GM23338 (cell line): Measurements from ENCODE around the gene SHISA2. TPM values are rescaled to one million over a fixed set of nuclear protein-coding genes. Genes with fewer than 3 reads are reported as not detected.

ENCODE experiments used
- ATAC-seq: fragments of 200-7000 bp; cut with Tn5 transposase; 3 replicates; pipeline ENCODE4 v1.9.1; 2020
- DNase-seq: peaks from one replicate; pipeline ENCODE4 v3.0.0-alpha.2; 2015; ENCODE audit warnings: low spot score
- H2AFZ ChIP-seq: fragments of 200-600 bp; sonication (generic); 2 replicates; pipeline ENCODE4 v1.8.0; 2016; ENCODE audit warnings: antibody characterized with exemption, mild to moderate bottlenecking, moderate library complexity
- H3F3A ChIP-seq: fragments of 200-600 bp; sonication (generic); replicated peaks from 2 replicates; pipeline ENCODE4 v1.8.0; 2017; ENCODE audit warnings: antibody characterized with exemption, mixed run types, low read depth
- H3K27ac ChIP-seq: fragments of 200-600 bp; sonication (generic); 2 replicates; pipeline ENCODE4 v1.6.1; 2016; ENCODE audit warnings: low read depth
- H3K27me3 ChIP-seq: fragments of 200-600 bp; sonication (generic); 2 replicates; pipeline ENCODE4 v1.8.0; 2016; ENCODE audit warnings: mild to moderate bottlenecking, mixed run types, moderate library complexity; ENCODE audit not compliant: insufficient read depth
- H3K36me3 ChIP-seq: fragments of 200-600 bp; sonication (generic); 2 replicates; pipeline ENCODE4 v1.8.0; 2016; ENCODE audit warnings: mild to moderate bottlenecking; ENCODE audit not compliant: insufficient read depth
- H3K4me1 ChIP-seq: fragments of 200-600 bp; sonication (generic); 2 replicates; pipeline ENCODE4 v1.8.0; 2016; ENCODE audit warnings: mild to moderate bottlenecking, moderate library complexity; ENCODE audit not compliant: insufficient read depth
- H3K4me2 ChIP-seq: fragments of 200-600 bp; sonication (generic); 2 replicates; pipeline ENCODE4 v1.7.1; 2017; ENCODE audit warnings: mixed run types
- H3K4me3 ChIP-seq: fragments of 200-600 bp; sonication (generic); 2 replicates; pipeline ENCODE4 v1.6.1; 2016; ENCODE audit warnings: mixed run types
- H3K79me2 ChIP-seq: fragments of 200-600 bp; sonication (generic); replicated peaks from 2 replicates; pipeline ENCODE4 v1.8.0; 2017; ENCODE audit warnings: mild to moderate bottlenecking; ENCODE audit not compliant: insufficient read depth
- H3K9me2 ChIP-seq: fragments of 200-600 bp; sonication (generic); 2 replicates; pipeline ENCODE4 v1.8.0; 2017; ENCODE audit not compliant: insufficient read depth
- H4K20me1 ChIP-seq: fragments of 200-600 bp; sonication (generic); replicated peaks from 2 replicates; pipeline ENCODE4 v1.8.0; 2017; ENCODE audit warnings: mild to moderate bottlenecking; ENCODE audit not compliant: insufficient read depth
- H3K27ac Mint-ChIP-seq: 2 replicates; pipeline ENCODE4 v1.8.0; 2020; ENCODE audit warnings: inconsistent platforms, mild to moderate bottlenecking, moderate library complexity, mixed read lengths
- H3K27me3 Mint-ChIP-seq: 3 replicates; pipeline ENCODE4 v1.8.0; 2022; ENCODE audit warnings: low read depth, mild to moderate bottlenecking, moderate library complexity, mixed read lengths, inconsistent platforms; ENCODE audit not compliant: insufficient read depth, poor library complexity
- H3K36me3 Mint-ChIP-seq: 3 replicates; pipeline ENCODE4 v1.8.0; 2021; ENCODE audit warnings: low read depth, mild to moderate bottlenecking, inconsistent platforms, moderate library complexity, mixed read lengths
- H3K4me1 Mint-ChIP-seq: 3 replicates; pipeline ENCODE4 v1.8.0; 2020; ENCODE audit warnings: mild to moderate bottlenecking, inconsistent platforms, mixed read lengths
- H3K4me3 Mint-ChIP-seq: 3 replicates; pipeline ENCODE4 v1.8.0; 2021; ENCODE audit warnings: moderate library complexity, mild to moderate bottlenecking, inconsistent platforms, mixed read lengths
- H3K9me3 Mint-ChIP-seq: 3 replicates; pipeline ENCODE4 v1.8.0; 2020; ENCODE audit warnings: moderate library complexity, mild to moderate bottlenecking, inconsistent platforms, mixed read lengths
- CREB1 ChIP-seq: fragments of 250-450 bp; sonication (Bioruptor Pico); IDR thresholded peaks from 2 replicates; pipeline ENCODE4 v1.5.0; 2020; ENCODE audit warnings: low read depth, mild to moderate bottlenecking, moderate library complexity
- EZH2 ChIP-seq: fragments of 200-600 bp; sonication (generic); IDR thresholded peaks from one replicate; pipeline ENCODE4 v1.8.0; 2017; ENCODE audit warnings: antibody characterized with exemption, mild to moderate bottlenecking, low read depth; ENCODE audit not compliant: unreplicated experiment
- EZH2phosphoT487 ChIP-seq: fragments of 200-600 bp; sonication (generic); IDR thresholded peaks from one replicate; pipeline ENCODE4 v1.8.1; 2018; ENCODE audit warnings: antibody characterized with exemption; ENCODE audit not compliant: unreplicated experiment
- NANOG ChIP-seq: IDR thresholded peaks from 2 replicates; pipeline ENCODE4 v1.6.1; 2016; ENCODE audit warnings: antibody characterized with exemption, borderline replicate concordance
- STAT1 ChIP-seq: IDR thresholded peaks from one replicate; pipeline ENCODE4 v1.6.1; 2016; ENCODE audit warnings: antibody characterized with exemption; ENCODE audit not compliant: unreplicated experiment
- ZNF331 ChIP-seq: fragments of 250-450 bp; sonication (Bioruptor Pico); IDR thresholded peaks from 2 replicates; pipeline ENCODE4 v1.5.0; 2020; ENCODE audit warnings: low read depth, mild to moderate bottlenecking, moderate library complexity
- polyA plus RNA-seq: library from polyadenylated mRNA; unstranded; fragments of >200 nt; fragmentation: Nextera tagmentation; extraction: Ambion mirVana; gene quantifications from 2 replicates; pipeline ENCODE4 v1.2.1, GENCODE V29; 2016
- total RNA-seq: library from RNA; depleted of rRNA; stranded (reverse); fragments of >200 nt; shearing (Covaris generic); gene quantifications from 2 replicates; pipeline ENCODE4 v1.2.3, GENCODE V29; 2014
- TF ChIP-seq, protein P1 (sequence below), 2 experiments: fragments of 200-600 bp in 1 of 2; sonication (generic) in 1 of 2; conservative IDR thresholded peaks; 2 replicates each; pipeline versions ENCODE4 v1.5.1 to v1.6.1; 2016 to 2017; ENCODE audit warnings: antibody characterized with exemption in 2 of 2, low read depth in 2 of 2, mild to moderate bottlenecking in 2 of 2, moderate library complexity in 1 of 2
- TF ChIP-seq, protein P2 (sequence below): IDR thresholded peaks from 2 replicates; pipeline ENCODE4 v1.6.1; 2016; ENCODE audit warnings: antibody characterized with exemption
- TF ChIP-seq, protein P3 (sequence below): IDR thresholded peaks from one replicate; pipeline ENCODE4 v1.6.1; 2018; ENCODE audit warnings: antibody characterized with exemption; ENCODE audit not compliant: unreplicated experiment

The SHISA2 gene
- total and polyA plus RNA-seq, 2 experiments from 2014 or later = 17.9 to 37.4 TPM

DNA sequence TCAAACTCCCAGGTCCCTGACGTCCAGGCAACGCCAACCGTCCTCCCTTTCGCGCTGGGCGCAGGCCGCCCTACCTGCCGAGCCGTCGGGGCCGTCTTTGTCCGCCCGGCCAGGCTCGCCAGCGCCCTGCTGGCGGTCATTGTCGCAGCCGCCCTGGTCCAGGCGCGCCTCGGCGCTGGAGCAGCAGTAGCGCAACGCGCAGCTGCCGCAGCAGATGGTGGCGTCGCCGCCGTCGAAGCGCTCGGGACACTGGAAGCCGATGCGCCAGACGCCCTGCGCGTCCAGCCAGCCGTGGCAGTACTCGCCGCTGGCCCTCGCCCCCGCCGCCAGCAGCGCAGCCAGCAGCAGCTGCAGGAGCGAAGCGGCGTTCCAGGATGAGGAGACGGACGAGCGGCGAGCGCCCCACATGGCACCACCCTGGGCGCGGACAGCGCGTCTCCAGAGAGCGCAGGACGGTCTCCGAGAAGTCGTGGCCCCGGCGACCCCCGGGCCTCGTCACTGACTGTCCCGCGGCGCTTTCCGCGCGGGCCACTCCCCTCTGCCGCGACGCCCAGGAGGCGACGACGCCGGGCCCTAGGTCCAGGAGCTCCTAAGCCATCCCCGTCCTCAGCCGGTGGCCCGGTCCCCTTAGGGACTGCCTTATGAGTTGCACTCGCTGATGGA, 1.1 kb downstream of the SHISA2 start:
- H3K79me2 ChIP-seq = no peaks in the 10 kb centered on the region; the same call in 1 of the 2 replicates
- H3K4me3 ChIP-seq = peak overlapping the region; percentile 82
- H3K4me1 ChIP-seq = peaks cover 19% of the 10 kb centered on the region
- 0 out of 2 replicates have a peak, but pooled peaks cover 6% of the 10 kb centered on the region for H3F3A ChIP-seq
- no peak overlapping the region for H3K27ac ChIP-seq
- Mint-ChIP-seq H3K9me3 (no peaks in the 10 kb centered on the region), H3K4me3 (peak overlapping the region; percentile 89), H3K27ac (no peak overlapping the region), H3K36me3 (peaks cover 17% of the 10 kb centered on the region), H3K27me3 (peaks cover 31% of the 10 kb centered on the region), H3K4me1 (peaks cover 22% of the 10 kb centered on the region)
- peak; percentile 79 for DNase-seq
- H2AFZ ChIP-seq = peak overlapping the region; percentile 74; the same call in 1 of the 2 replicates
- H3K9me2 ChIP-seq = no peaks in the 10 kb centered on the region
- no peaks in the 10 kb centered on the region for H3K36me3 ChIP-seq
- ATAC-seq = peak; percentile 50
- TF ChIP-seq, protein P1, sequence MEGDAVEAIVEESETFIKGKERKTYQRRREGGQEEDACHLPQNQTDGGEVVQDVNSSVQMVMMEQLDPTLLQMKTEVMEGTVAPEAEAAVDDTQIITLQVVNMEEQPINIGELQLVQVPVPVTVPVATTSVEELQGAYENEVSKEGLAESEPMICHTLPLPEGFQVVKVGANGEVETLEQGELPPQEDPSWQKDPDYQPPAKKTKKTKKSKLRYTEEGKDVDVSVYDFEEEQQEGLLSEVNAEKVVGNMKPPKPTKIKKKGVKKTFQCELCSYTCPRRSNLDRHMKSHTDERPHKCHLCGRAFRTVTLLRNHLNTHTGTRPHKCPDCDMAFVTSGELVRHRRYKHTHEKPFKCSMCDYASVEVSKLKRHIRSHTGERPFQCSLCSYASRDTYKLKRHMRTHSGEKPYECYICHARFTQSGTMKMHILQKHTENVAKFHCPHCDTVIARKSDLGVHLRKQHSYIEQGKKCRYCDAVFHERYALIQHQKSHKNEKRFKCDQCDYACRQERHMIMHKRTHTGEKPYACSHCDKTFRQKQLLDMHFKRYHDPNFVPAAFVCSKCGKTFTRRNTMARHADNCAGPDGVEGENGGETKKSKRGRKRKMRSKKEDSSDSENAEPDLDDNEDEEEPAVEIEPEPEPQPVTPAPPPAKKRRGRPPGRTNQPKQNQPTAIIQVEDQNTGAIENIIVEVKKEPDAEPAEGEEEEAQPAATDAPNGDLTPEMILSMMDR (conservative IDR thresholded peaks at IDR 0.05; ENCODE audit: low read depth in 2 of 2) = peak in 1 of 2 experiments; percentile 17; a peak in 2 of 4 replicates
- no peak for TF ChIP-seq ZNF331
- peaks cover 58% of the 10 kb centered on the region for H3K27me3 ChIP-seq
- peak overlapping the region; percentile 94 for H3K4me2 ChIP-seq
- 0 out of 2 replicates have a peak, but pooled peaks cover 3% of the 10 kb centered on the region for H4K20me1 ChIP-seq

DNA sequence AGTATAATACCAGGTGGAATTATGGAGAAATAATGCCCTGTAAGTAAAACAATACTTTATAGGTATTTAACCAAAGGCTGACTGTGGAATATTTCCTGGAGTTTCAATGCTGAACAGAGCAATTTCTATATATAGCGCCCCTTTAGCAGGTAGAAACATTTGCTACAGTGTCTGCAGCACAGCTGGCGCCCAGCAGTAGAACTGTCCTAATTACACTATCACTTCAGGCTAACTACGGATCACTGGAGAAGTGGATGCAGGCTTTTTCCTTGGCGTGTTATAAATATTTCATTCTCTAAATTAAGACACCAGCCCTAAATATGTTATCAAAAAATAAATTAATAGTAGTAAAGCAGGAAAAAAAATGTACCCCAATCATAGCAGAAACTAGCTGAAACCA, 3.1 kb downstream of the SHISA2 start:
- Histone ChIP-seq H3K9me2 (no peaks in the 10 kb centered on the region), H3K4me2 (peak overlapping the region; percentile 94), H3K79me2 (no peaks in the 10 kb centered on the region; the same call in 1 of the 2 replicates), H3K36me3 (no peaks in the 10 kb centered on the region), H3K4me3 (peak overlapping the region; percentile 82), H4K20me1 (peaks cover 3% of the 10 kb centered on the region; the same call in 1 of the 2 replicates), H3K4me1 (peaks cover 19% of the 10 kb centered on the region), H3F3A (0 out of 2 replicates have a peak, but pooled peaks cover 6% of the 10 kb centered on the region), H3K27ac (no peak overlapping the region), H3K27me3 (peaks cover 58% of the 10 kb centered on the region), H2AFZ (no peak overlapping the region)
- peaks cover 22% of the 10 kb centered on the region for H3K4me1 Mint-ChIP-seq
- H3K27ac Mint-ChIP-seq = no peak overlapping the region
- peaks cover 31% of the 10 kb centered on the region for H3K27me3 Mint-ChIP-seq
- no peaks in the 10 kb centered on the region for H3K9me3 Mint-ChIP-seq
- peaks cover 34% of the 10 kb centered on the region for H3K36me3 Mint-ChIP-seq
- no peak for ATAC-seq
- TF ChIP-seq CREB1 (no peak), STAT1 (no peak)
- H3K4me3 Mint-ChIP-seq = peak overlapping the region; percentile 89
- no peak for DNase-seq

DNA sequence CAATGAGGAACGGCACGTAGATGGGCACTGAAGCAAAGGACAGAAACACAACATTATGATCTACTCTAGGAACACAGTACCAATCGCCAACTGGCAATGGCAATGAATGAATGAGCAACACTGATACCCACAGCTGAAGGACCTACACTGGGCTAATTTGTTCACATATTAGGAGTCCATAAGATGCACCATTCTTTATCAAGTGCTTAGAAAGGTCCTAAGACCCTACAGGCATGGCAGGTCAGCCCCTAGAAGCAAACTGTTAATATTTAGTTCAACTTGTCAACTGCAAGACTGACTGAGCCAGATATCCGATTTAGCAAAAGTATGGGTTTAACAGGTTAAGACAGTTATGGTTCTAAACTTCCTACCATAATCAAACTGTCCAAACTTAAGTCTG, 4.8 kb downstream of the SHISA2 start:
- H3F3A ChIP-seq = no peaks in the 10 kb centered on the region
- peaks cover 3% of the 10 kb centered on the region; the same call in 1 of the 2 replicates for H4K20me1 ChIP-seq
- Mint-ChIP-seq H3K4me1 (peaks cover 17% of the 10 kb centered on the region), H3K9me3 (no peaks in the 10 kb centered on the region), H3K27me3 (peaks cover 20% of the 10 kb centered on the region), H3K4me3 (no peak overlapping the region), H3K36me3 (peaks cover 35% of the 10 kb centered on the region), H3K27ac (no peak overlapping the region)
- no peak overlapping the region for H3K4me3 ChIP-seq
- H3K79me2 ChIP-seq = no peaks in the 10 kb centered on the region; the same call in 1 of the 2 replicates
- H3K27me3 ChIP-seq = peaks cover 42% of the 10 kb centered on the region
- no peak overlapping the region for H3K27ac ChIP-seq
- ATAC-seq (no peak), DNase-seq (no peak)
- H3K36me3 ChIP-seq = no peaks in the 10 kb centered on the region
- H2AFZ ChIP-seq = no peak overlapping the region
- H3K4me1 ChIP-seq = peaks cover 15% of the 10 kb centered on the region
- no peak overlapping the region for H3K4me2 ChIP-seq
- H3K9me2 ChIP-seq = no peaks in the 10 kb centered on the region
- no peak for TF ChIP-seq NANOG
- TF ChIP-seq STAT1 = no peak
- no peak for TF ChIP-seq CREB1
- no peak for TF ChIP-seq ZNF331
- TF ChIP-seq, protein P2, sequence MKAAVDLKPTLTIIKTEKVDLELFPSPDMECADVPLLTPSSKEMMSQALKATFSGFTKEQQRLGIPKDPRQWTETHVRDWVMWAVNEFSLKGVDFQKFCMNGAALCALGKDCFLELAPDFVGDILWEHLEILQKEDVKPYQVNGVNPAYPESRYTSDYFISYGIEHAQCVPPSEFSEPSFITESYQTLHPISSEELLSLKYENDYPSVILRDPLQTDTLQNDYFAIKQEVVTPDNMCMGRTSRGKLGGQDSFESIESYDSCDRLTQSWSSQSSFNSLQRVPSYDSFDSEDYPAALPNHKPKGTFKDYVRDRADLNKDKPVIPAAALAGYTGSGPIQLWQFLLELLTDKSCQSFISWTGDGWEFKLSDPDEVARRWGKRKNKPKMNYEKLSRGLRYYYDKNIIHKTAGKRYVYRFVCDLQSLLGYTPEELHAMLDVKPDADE = no peak
- no peak for TF ChIP-seq EZH2
- TF ChIP-seq, protein P3, sequence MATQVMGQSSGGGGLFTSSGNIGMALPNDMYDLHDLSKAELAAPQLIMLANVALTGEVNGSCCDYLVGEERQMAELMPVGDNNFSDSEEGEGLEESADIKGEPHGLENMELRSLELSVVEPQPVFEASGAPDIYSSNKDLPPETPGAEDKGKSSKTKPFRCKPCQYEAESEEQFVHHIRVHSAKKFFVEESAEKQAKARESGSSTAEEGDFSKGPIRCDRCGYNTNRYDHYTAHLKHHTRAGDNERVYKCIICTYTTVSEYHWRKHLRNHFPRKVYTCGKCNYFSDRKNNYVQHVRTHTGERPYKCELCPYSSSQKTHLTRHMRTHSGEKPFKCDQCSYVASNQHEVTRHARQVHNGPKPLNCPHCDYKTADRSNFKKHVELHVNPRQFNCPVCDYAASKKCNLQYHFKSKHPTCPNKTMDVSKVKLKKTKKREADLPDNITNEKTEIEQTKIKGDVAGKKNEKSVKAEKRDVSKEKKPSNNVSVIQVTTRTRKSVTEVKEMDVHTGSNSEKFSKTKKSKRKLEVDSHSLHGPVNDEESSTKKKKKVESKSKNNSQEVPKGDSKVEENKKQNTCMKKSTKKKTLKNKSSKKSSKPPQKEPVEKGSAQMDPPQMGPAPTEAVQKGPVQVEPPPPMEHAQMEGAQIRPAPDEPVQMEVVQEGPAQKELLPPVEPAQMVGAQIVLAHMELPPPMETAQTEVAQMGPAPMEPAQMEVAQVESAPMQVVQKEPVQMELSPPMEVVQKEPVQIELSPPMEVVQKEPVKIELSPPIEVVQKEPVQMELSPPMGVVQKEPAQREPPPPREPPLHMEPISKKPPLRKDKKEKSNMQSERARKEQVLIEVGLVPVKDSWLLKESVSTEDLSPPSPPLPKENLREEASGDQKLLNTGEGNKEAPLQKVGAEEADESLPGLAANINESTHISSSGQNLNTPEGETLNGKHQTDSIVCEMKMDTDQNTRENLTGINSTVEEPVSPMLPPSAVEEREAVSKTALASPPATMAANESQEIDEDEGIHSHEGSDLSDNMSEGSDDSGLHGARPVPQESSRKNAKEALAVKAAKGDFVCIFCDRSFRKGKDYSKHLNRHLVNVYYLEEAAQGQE = no peak
- TF ChIP-seq EZH2phosphoT487 = no peak
